HUDEP-2 (cell line): Measurements from ENCODE around the gene NEDD4L.
A peak's percentile ranks its signal among the peaks of the same experiment; 100 is the strongest.
"Not testable (repeated sequence)": the region's sequence is repeated elsewhere in the genome, so short reads cannot be mapped to it uniquely, and the experiment has no call there.

ENCODE experiments used
- DNase-seq, 76 experiments: peaks; one replicate each; lab custom pipeline; 2025; ENCODE audit not compliant: unreplicated experiment in 76 of 76; lab: John Stamatoyannopoulos, UW

Gene NEDD4L

GRCh38 chr18:58143386-58143785, 99.4 kb downstream of the NEDD4L start:
- DNase-seq = no peak

GRCh38 chr18:58144106-58144505, 100.1 kb downstream of the NEDD4L start:
- no peak for DNase-seq

GRCh38 chr18:58144671-58145285, 100.8 kb downstream of the NEDD4L start:
- DNase-seq = no peak

- no peak for DNase-seq
These were observed 102.1 kb downstream of the NEDD4L start for GRCh38 chr18:58146099-58146498.

GRCh38 chr18:58148954-58149471, 105.0 kb downstream of the NEDD4L start:
- no peak for DNase-seq

GRCh38 chr18:58150772-58151171, 106.7 kb downstream of the NEDD4L start:
- no peak for DNase-seq

GRCh38 chr18:58152216-58152615, 108.2 kb downstream of the NEDD4L start:
- DNase-seq = no peak

- no peak for DNase-seq
These were observed 108.9 kb downstream of the NEDD4L start for GRCh38 chr18:58152891-58153290.

GRCh38 chr18:58156516-58156915, 112.5 kb downstream of the NEDD4L start:
- DNase-seq = no peak

GRCh38 chr18:58157237-58157636, 113.2 kb downstream of the NEDD4L start:
- DNase-seq = no peak

GRCh38 chr18:58158008-58158407, 114.0 kb downstream of the NEDD4L start:
- DNase-seq = peak in 3 of 76 experiments; percentile 14 to 22 (median 17)

- no peak for DNase-seq
These were observed 114.4 kb downstream of the NEDD4L start for GRCh38 chr18:58158459-58158858.

GRCh38 chr18:58161659-58162058, 117.6 kb downstream of the NEDD4L start:
- peak in 25 of 76 experiments; percentile 1 to 60 (median 31) for DNase-seq

- DNase-seq = no peak
These were observed 118.1 kb downstream of the NEDD4L start for GRCh38 chr18:58162127-58162526.

- no peak for DNase-seq
These were observed 119.1 kb downstream of the NEDD4L start for GRCh38 chr18:58163004-58163590.

- DNase-seq = no peak
These were observed 122.3 kb downstream of the NEDD4L start for GRCh38 chr18:58166278-58166844.

GRCh38 chr18:58167073-58167472, 123.0 kb downstream of the NEDD4L start:
- DNase-seq = no peak

- DNase-seq = no peak
These were observed 124.2 kb downstream of the NEDD4L start for GRCh38 chr18:58168221-58168620.

GRCh38 chr18:58168993-58169392, 125.0 kb downstream of the NEDD4L start:
- DNase-seq = no peak

GRCh38 chr18:58169472-58169871, 125.4 kb downstream of the NEDD4L start:
- no peak for DNase-seq

- not testable (repeated sequence) for DNase-seq
These were observed 126.0 kb downstream of the NEDD4L start for GRCh38 chr18:58170036-58170435.

- no peak for DNase-seq
These were observed 128.0 kb downstream of the NEDD4L start for GRCh38 chr18:58172031-58172430.
